K562 (cell line): ENCODE data around the gene RNF175. TPM values are rescaled to one million over a fixed set of nuclear protein-coding genes. Genes with fewer than 3 reads are reported as not detected.

ENCODE experiments used
- ARID1B ChIP-seq: fragments of 450-650 bp; IDR thresholded peaks from 2 replicates; pipeline ENCODE4 v1.6.1; 2016; ENCODE audit warnings: antibody characterized with exemption, mild to moderate bottlenecking, inconsistent platforms
- EHMT2 ChIP-seq: fragments of 450-650 bp; IDR thresholded peaks from 2 replicates; pipeline ENCODE4 v1.6.1; 2018; ENCODE audit warnings: antibody characterized with exemption
- HDAC2 ChIP-seq: fragments of 450-650 bp; IDR thresholded peaks from 2 replicates; pipeline ENCODE4 v1.6.1; 2016; ENCODE audit warnings: mild to moderate bottlenecking
- HDAC6 ChIP-seq: IDR thresholded peaks from 2 replicates; pipeline ENCODE4 v1.6.1; 2012; ENCODE audit warnings: low read depth, mild to moderate bottlenecking, control low read depth, inconsistent platforms, low read length, moderate library complexity
- HLTF ChIP-seq: fragments of 450-650 bp; IDR thresholded peaks from 2 replicates; pipeline ENCODE4 v1.6.1; 2016
- ILK ChIP-seq: fragments of 450-650 bp; IDR thresholded peaks from 2 replicates; pipeline ENCODE4 v1.6.1; 2016; ENCODE audit warnings: missing genetic modification characterization, low read depth, mild to moderate bottlenecking, missing compliant biosample characterization, moderate library complexity, borderline replicate concordance
- MAFG ChIP-seq: fragments of 450-650 bp; conservative IDR thresholded peaks from 2 replicates; pipeline ENCODE4 v1.6.1; 2016; ENCODE audit warnings: missing genetic modification characterization, missing compliant biosample characterization
- MAFK ChIP-seq: IDR thresholded peaks from 2 replicates; pipeline ENCODE4 v1.6.1; 2011; ENCODE audit warnings: low read length, improper control_type of control experiment
- MTA1 ChIP-seq: fragments of 450-650 bp; IDR thresholded peaks from 2 replicates; pipeline ENCODE4 v1.6.1; 2017; ENCODE audit warnings: borderline replicate concordance
- NFIC ChIP-seq: fragments of 450-650 bp; IDR thresholded peaks from 2 replicates; pipeline ENCODE4 v1.6.1; 2017; ENCODE audit warnings: mild to moderate bottlenecking, inconsistent platforms
- PCBP2 ChIP-seq: fragments of 200-400 bp; formaldehyde crosslinking; IDR thresholded peaks from 2 replicates; pipeline ENCODE4 v1.6.1; 2018; ENCODE audit warnings: low read length, low read depth, mild to moderate bottlenecking, moderate library complexity; ENCODE audit not compliant: poor library complexity, severe bottlenecking
- RAD51 ChIP-seq: fragments of 450-650 bp; IDR thresholded peaks from 2 replicates; pipeline ENCODE4 v1.7.1; 2016; ENCODE audit warnings: low read depth, mild to moderate bottlenecking, borderline replicate concordance
- SIN3B ChIP-seq: fragments of 450-650 bp; IDR thresholded peaks from 2 replicates; pipeline ENCODE4 v1.6.1; 2017; ENCODE audit warnings: low read depth, mild to moderate bottlenecking, moderate library complexity
- SIRT6 ChIP-seq: IDR thresholded peaks from one replicate; pipeline ENCODE4 v1.6.1; 2012; ENCODE audit warnings: low read depth, mild to moderate bottlenecking, control low read depth, inconsistent platforms, low read length, moderate library complexity
- SIX5 ChIP-seq, 2 experiments: IDR thresholded peaks; 2 replicates each; pipeline ENCODE4 v1.6.1; 2011; ENCODE audit warnings: low read length in 2 of 2, borderline replicate concordance in 1 of 2, low read depth in 1 of 2, mild to moderate bottlenecking in 1 of 2, moderate library complexity in 1 of 2; ENCODE audit not compliant: insufficient read depth in 1 of 2
- ZNF175 ChIP-seq: fragments of 200-800 bp; sonication (Bioruptor generic); IDR thresholded peaks from 2 replicates; pipeline ENCODE4 v1.6.1; 2016; ENCODE audit warnings: low read depth, mild to moderate bottlenecking, missing genetic modification characterization, missing compliant biosample characterization
- ZNF695 ChIP-seq: fragments of 450-650 bp; formaldehyde crosslinking; IDR thresholded peaks from 2 replicates; pipeline ENCODE4 v1.4.0; 2020; ENCODE audit warnings: mild to moderate bottlenecking, moderate library complexity
- ZNF717 ChIP-seq: fragments of 250-450 bp; sonication (Bioruptor Pico); IDR thresholded peaks from 2 replicates; pipeline ENCODE4 v1.5.0; 2021
- ZNF830 ChIP-seq: fragments of 250-450 bp; sonication (Bioruptor Pico); IDR thresholded peaks from 2 replicates; pipeline ENCODE4 v1.5.0; 2021; ENCODE audit warnings: mild to moderate bottlenecking
- polyA plus RNA-seq, 8 experiments: library from polyadenylated mRNA; depleted of rRNA in 4 of 8; stranded (reverse) in 5 of 8; unstranded in 3 of 8; fragments of >200 nt; fragmentation: Nextera tagmentation in 2 of 8; fragmentation: Illumina TruSeq in 1 of 8; extraction: Ambion mirVana in 2 of 8; extraction: Trizol in 1 of 8; gene quantifications; 2 replicates each; pipeline versions ENCODE4 v1.2.1 to v1.2.3, GENCODE V29; 2011 to 2014; ENCODE audit warnings: inconsistent platforms in 1 of 8, missing spikeins in 1 of 8
- total RNA-seq, 7 experiments: library from RNA; depleted of rRNA in 6 of 7; stranded (reverse); fragments of >200 nt in 6 of 7; fragmentation: Illumina TruSeq in 2 of 7; extraction: Trizol in 2 of 7; gene quantifications; 2 replicates each; pipeline versions ENCODE4 v1.2.1 to v1.2.3, GENCODE V29; 2011 to 2021; ENCODE audit warnings: low replicate concordance in 1 of 7
- TF ChIP-seq, protein P1 (sequence below), 2 experiments: fragments of 450-650 bp; formaldehyde crosslinking in 1 of 2; IDR thresholded peaks; 2 replicates each; pipeline versions ENCODE4 v1.4.0 to v1.6.1; 2014 to 2020; ENCODE audit warnings: mild to moderate bottlenecking in 2 of 2, borderline replicate concordance in 1 of 2, low read depth in 1 of 2
- TF ChIP-seq, protein P2 (sequence below): fragments of 450-650 bp; IDR thresholded peaks from 2 replicates; pipeline ENCODE4 v1.6.1; 2016; ENCODE audit warnings: borderline replicate concordance

RNF175 gene
- total and polyA plus RNA-seq, 9 of the 15 experiments (the other 6 are each of a cell fraction or from before 2014, with no cell fraction given), result not detected

DNA sequence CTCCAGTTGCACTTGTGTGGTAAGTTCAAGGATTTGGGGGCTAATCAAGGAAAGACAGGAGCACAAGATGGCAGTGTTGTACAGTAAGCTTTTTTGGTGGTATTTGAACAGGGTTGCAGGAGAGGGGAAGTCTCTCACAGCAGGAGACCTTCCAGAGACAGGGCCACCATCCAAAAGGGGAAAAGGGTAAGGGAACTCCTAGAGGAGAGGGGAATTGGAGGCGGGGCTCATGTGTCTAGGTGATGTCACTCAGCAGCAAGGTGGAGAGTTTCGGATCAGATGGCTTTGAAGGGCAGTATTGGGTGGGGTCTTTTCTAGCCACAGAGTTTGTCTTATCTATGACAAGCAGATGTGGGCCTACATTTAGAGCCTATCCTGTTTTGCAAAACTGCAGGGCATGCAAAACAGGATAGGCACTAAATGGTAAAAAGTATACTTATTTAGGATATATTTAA is 13.4 kb upstream of the RNF175 start (continued):
- TF ChIP-seq, protein P1, sequence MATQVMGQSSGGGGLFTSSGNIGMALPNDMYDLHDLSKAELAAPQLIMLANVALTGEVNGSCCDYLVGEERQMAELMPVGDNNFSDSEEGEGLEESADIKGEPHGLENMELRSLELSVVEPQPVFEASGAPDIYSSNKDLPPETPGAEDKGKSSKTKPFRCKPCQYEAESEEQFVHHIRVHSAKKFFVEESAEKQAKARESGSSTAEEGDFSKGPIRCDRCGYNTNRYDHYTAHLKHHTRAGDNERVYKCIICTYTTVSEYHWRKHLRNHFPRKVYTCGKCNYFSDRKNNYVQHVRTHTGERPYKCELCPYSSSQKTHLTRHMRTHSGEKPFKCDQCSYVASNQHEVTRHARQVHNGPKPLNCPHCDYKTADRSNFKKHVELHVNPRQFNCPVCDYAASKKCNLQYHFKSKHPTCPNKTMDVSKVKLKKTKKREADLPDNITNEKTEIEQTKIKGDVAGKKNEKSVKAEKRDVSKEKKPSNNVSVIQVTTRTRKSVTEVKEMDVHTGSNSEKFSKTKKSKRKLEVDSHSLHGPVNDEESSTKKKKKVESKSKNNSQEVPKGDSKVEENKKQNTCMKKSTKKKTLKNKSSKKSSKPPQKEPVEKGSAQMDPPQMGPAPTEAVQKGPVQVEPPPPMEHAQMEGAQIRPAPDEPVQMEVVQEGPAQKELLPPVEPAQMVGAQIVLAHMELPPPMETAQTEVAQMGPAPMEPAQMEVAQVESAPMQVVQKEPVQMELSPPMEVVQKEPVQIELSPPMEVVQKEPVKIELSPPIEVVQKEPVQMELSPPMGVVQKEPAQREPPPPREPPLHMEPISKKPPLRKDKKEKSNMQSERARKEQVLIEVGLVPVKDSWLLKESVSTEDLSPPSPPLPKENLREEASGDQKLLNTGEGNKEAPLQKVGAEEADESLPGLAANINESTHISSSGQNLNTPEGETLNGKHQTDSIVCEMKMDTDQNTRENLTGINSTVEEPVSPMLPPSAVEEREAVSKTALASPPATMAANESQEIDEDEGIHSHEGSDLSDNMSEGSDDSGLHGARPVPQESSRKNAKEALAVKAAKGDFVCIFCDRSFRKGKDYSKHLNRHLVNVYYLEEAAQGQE (IDR thresholded peaks at IDR 0.05; ENCODE audit: borderline replicate concordance), result peak; percentile 36; the same call in 1 of the 2 replicates
- TF ChIP-seq, protein P1 (CRISPR knock-in tag; IDR thresholded peaks at IDR 0.05; ENCODE audit: low read depth), result no peak
- no peak for TF ChIP-seq ZNF830 (CRISPR knock-in tag)
- peak; percentile 91 for TF ChIP-seq EHMT2
- TF ChIP-seq NFIC, result peak; percentile 45
- TF ChIP-seq MAFG, result peak; percentile 55
- TF ChIP-seq RAD51, result peak; percentile 34
- no peak for TF ChIP-seq SIX5 (IDR thresholded peaks at IDR 0.05; ENCODE audit: borderline replicate concordance in 1 of 2, insufficient read depth in 1 of 2, low read depth in 1 of 2, low read length in 2 of 2)
- TF ChIP-seq, protein P2, sequence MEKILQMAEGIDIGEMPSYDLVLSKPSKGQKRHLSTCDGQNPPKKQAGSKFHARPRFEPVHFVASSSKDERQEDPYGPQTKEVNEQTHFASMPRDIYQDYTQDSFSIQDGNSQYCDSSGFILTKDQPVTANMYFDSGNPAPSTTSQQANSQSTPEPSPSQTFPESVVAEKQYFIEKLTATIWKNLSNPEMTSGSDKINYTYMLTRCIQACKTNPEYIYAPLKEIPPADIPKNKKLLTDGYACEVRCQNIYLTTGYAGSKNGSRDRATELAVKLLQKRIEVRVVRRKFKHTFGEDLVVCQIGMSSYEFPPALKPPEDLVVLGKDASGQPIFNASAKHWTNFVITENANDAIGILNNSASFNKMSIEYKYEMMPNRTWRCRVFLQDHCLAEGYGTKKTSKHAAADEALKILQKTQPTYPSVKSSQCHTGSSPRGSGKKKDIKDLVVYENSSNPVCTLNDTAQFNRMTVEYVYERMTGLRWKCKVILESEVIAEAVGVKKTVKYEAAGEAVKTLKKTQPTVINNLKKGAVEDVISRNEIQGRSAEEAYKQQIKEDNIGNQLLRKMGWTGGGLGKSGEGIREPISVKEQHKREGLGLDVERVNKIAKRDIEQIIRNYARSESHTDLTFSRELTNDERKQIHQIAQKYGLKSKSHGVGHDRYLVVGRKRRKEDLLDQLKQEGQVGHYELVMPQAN, result no peak
- TF ChIP-seq ZNF695 (CRISPR knock-in tag), result no peak
- no peak for TF ChIP-seq SIN3B
- TF ChIP-seq PCBP2, result no peak
- peak; percentile 44; the same call in 1 of the 2 replicates for TF ChIP-seq MAFK
- TF ChIP-seq ZNF717 (CRISPR knock-in tag), result no peak
- TF ChIP-seq HDAC2, result peak; percentile 73; the same call in 1 of the 2 replicates
- peak; percentile 73 for TF ChIP-seq MTA1
- no peak for TF ChIP-seq HDAC6
- no peak for TF ChIP-seq ILK (tag)
- no peak for TF ChIP-seq ZNF175 (CRISPR knock-in tag)
- no peak for TF ChIP-seq HLTF
- TF ChIP-seq SIRT6, result no peak
- TF ChIP-seq ARID1B, result peak; percentile 97
